Uterus (tissue), 2 donors: Measurements from ENCODE around the gene XYLB.

ENCODE experiments used
- CTCF ChIP-seq, 4 experiments: fragments of 200-600 bp in 2 of 4; fragments of 450-650 bp in 2 of 4; sonication (generic) in 2 of 4; IDR thresholded peaks; one replicate each; pipeline ENCODE4 v1.5.1; 2016 to 2019; ENCODE audit warnings: antibody characterized with exemption in 4 of 4, mild to moderate bottlenecking in 2 of 4, moderate library complexity in 1 of 4
- POLR2A ChIP-seq, 2 donors: fragments of 450-650 bp; IDR thresholded peaks; one replicate each; pipeline ENCODE4 v1.6.1; 2016; ENCODE audit warnings: antibody characterized with exemption in 2 of 2, mild to moderate bottlenecking in 1 of 2, moderate library complexity in 1 of 2

GRCh38 chr3:38371541-38372213 is 25.1 kb downstream of the XYLB start:
- TF ChIP-seq CTCF (IDR thresholded peaks at IDR 0.05) (no peak), POLR2A (IDR thresholded peaks at IDR 0.05) (no peak)
